22Rv1 (cell line): ENCODE measurements around the gene CNOT1.

Source experiments
- CTCF ChIP-seq: fragments of 450-650 bp; IDR thresholded peaks from 2 replicates; pipeline ENCODE4 v1.5.1; 2017; ENCODE audit warnings: mild to moderate bottlenecking
- ZFX ChIP-seq: fragments of 450-650 bp; IDR thresholded peaks from 2 replicates; pipeline ENCODE4 v1.6.1; 2017; ENCODE audit warnings: antibody characterized with exemption, borderline replicate concordance

DNA sequence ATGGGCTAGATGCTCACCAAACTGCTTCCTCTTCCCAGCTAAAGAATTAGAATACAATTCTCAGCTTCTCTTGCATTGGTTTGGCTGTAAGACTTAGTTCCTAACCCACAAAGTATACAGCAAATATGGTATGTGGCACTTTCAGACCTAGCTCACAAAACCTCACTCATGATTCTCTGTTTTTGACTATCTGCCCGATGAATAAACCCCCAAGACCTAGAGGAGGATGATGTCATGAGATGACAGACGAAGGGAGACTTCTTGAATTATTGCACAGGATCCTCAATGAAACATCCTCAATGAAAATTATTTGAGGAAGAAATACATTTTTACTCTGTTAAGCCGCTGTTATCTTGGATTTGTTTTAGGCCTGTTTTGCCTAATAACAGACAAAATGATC, 14.3 kb downstream of the CNOT1 start:
- TF ChIP-seq CTCF (no peak), ZFX (no peak)
